Chondrocyte (in vitro differentiated cells): Measurements from ENCODE around the gene PLK3. TPM values are rescaled to one million over a fixed set of nuclear protein-coding genes. Genes with fewer than 3 reads are reported as not detected.

Experiments used
- DNase-seq: peaks from one replicate; pipeline ENCODE4 v3.0.0; 2021; ENCODE audit warnings: mixed read lengths, low spot score
- H3K27ac Mint-ChIP-seq: one replicate; pipeline ENCODE4 v1.8.0; 2021; ENCODE audit warnings: mild to moderate bottlenecking, moderate library complexity, mixed read lengths; ENCODE audit not compliant: unreplicated experiment
- H3K27me3 Mint-ChIP-seq: 2 replicates; pipeline ENCODE4 v1.8.0; 2021; ENCODE audit warnings: low read depth, mixed read lengths
- H3K36me3 Mint-ChIP-seq: 2 replicates; pipeline ENCODE4 v1.8.0; 2021; ENCODE audit warnings: low read depth, mixed read lengths
- H3K4me1 Mint-ChIP-seq: 2 replicates; pipeline ENCODE4 v1.8.0; 2021; ENCODE audit warnings: low read depth, mild to moderate bottlenecking, mixed read lengths
- H3K4me3 Mint-ChIP-seq: one replicate; pipeline ENCODE4 v1.8.0; 2021; ENCODE audit warnings: mild to moderate bottlenecking, moderate library complexity, mixed read lengths; ENCODE audit not compliant: unreplicated experiment
- H3K9me3 Mint-ChIP-seq: 2 replicates; pipeline ENCODE4 v1.8.0; 2021; ENCODE audit warnings: low read depth, mixed read lengths
- CTCF ChIP-seq: fragments of 200-600 bp; sonication (generic); IDR thresholded peaks from 2 replicates; pipeline ENCODE4 v1.5.0; 2021; ENCODE audit warnings: antibody characterized with exemption, mild to moderate bottlenecking, moderate library complexity
- total RNA-seq: library from RNA; stranded (reverse); gene quantifications from 3 replicates; pipeline ENCODE4 v1.2.1, GENCODE V29; 2021

The PLK3 gene
- total RNA-seq, 1 donor from 2014 or later = 24.2 TPM

DNA sequence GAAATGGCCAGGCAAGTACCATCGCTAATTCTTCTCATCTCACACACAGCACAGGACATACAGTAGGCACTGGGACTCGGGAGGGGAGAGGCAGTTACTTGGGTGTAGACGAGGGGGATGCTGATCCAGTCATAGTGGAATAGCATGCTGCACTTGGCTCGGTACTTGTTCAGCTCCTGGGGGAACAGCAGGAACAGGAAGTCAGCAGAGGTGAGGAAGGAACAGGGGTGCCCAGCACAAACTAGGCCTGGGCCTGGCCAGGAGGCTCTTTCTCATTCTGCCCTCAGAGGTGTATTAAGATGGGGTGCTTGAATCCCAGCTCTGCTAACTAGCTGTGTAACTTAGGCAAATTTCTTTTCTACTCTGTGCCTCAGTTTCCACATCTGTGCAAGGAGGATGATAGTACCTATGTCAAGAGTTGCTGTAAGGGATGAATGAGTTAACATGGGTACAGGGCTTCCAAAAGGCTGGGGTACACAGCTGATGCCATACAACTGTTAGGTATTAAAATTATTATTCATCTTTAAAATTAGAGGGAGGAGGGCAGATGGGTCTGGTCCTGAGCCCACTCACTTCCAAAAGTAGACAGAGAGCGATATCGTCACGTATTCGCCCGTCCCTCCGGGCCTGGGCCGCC lies 14.6 kb upstream of the PLK3 start:
- Mint-ChIP-seq H3K4me1 (peaks cover 22% of the 10 kb centered on the region), H3K36me3 (peaks cover 6% of the 10 kb centered on the region), H3K27me3 (no peaks in the 10 kb centered on the region), H3K4me3 (peak overlapping the region; percentile 40), H3K9me3 (no peaks in the 10 kb centered on the region), H3K27ac (no peak overlapping the region)
- DNase-seq = peak; percentile 55
- no peak for TF ChIP-seq CTCF

- Mint-ChIP-seq H3K4me3 (peak overlapping the region; percentile 40), H3K27me3 (no peaks in the 10 kb centered on the region), H3K27ac (no peak overlapping the region), H3K9me3 (no peaks in the 10 kb centered on the region), H3K36me3 (peaks cover 3% of the 10 kb centered on the region), H3K4me1 (peaks cover 22% of the 10 kb centered on the region)
- peak; percentile 99 for TF ChIP-seq CTCF
- DNase-seq = peak; percentile 81
These were observed 13.9 kb upstream of the PLK3 start for GRCh38 chr1:44786138-44786840.

DNA sequence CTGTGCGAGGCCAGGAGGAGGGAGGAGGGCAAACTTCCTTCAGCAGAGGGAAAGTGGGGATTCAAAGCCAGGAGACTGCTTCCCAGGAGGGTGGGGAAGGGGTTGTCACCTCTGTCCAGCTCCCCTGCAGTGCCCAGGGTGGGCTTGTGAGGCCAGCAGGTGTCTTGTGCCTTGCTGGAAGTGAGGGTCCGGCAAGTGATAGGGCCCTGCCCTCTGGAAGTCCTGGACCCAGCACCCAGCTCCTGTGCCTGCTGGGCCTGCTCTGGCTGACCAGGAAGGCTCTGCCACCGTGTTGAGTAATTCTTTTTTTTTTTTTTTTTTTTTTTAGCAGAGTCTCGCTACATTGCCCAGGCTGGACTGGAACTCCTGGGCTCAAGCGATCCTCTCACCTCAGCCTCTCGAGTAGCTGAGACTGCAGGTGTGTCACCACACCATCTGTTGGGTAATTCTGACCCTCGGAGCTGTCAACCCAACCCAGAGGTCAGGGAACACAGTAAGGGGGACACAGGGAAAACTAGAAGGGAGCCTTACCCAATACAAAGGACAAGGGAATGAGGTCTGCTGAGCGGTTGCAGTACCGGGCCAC lies 13.2 kb upstream of the PLK3 start:
- peak overlapping the region; percentile 40 for H3K4me3 Mint-ChIP-seq
- no peaks in the 10 kb centered on the region for H3K27me3 Mint-ChIP-seq
- H3K27ac Mint-ChIP-seq = no peak overlapping the region
- H3K9me3 Mint-ChIP-seq = no peaks in the 10 kb centered on the region
- TF ChIP-seq CTCF = no peak
- no peaks in the 10 kb centered on the region for H3K36me3 Mint-ChIP-seq
- peaks cover 22% of the 10 kb centered on the region for H3K4me1 Mint-ChIP-seq
- peak; percentile 53 for DNase-seq

DNA sequence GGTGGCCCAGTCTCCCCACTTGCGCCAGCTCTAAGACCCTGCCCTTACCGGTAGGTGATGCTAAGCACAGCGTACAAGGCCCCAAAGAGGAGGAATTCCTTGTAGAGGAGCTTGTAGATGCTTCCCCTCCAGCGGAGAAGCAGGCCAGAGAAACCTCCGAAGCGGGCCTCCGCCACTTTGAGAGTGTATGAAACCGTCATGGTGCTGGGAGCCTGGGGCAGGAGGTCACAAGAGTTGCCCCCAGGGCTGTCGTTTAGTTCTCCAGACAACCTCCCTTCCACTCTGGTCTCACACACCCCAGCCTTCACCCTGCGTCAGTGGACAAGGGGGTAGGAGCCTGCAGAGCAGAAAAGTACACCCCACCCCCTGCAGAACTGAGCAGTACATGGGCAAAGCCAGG lies 12.7 kb upstream of the PLK3 start:
- no peak for TF ChIP-seq CTCF
- no peak overlapping the region for H3K4me3 Mint-ChIP-seq
- no peak overlapping the region for H3K27ac Mint-ChIP-seq
- no peaks in the 10 kb centered on the region for H3K36me3 Mint-ChIP-seq
- peaks cover 22% of the 10 kb centered on the region for H3K4me1 Mint-ChIP-seq
- no peaks in the 10 kb centered on the region for H3K9me3 Mint-ChIP-seq
- H3K27me3 Mint-ChIP-seq = no peaks in the 10 kb centered on the region
- peak; percentile 52 for DNase-seq

DNA sequence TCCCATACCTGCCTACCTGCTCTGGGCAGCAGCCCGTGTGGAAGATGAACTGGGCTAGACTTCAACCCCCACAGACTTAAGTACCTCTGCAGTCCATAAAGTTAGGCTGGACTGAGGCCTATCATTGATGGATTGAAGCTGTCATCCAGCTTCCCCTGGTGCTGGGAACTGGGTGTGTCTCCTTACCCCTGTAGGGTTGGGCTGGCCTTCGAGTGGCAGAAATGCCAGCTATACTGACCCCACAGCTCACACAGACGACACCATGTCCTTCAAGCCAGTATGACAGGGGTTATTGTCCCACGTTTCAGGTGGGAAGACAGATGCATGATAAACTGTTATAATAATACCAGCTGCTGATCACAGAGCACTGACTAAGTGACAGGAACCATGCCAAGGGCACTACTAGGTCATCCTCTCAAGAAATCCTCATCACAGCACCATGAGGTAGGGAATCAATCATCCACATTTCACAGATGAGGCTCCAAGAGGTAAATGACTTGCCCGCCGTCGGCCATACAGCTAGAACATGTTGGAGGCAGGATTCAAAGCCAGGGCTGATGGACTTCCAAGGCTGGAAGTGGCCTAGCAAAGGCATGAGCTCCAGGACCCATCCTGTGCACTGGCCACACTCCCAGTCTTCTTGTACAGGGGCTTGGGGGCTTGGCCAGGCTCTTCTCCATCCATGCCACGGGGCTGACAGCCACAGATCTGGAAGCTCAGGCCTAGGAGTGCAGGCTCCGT lies 11.9 kb upstream of the PLK3 start, which contains the start of gene BEST4:
Gene BEST4, minus strand, starts transcription at position 51 of the 741 bp plus-strand sequence. CDS start 465 bp downstream, outside the sequence.
- TF ChIP-seq CTCF = no peak
- no peaks in the 10 kb centered on the region for H3K9me3 Mint-ChIP-seq
- H3K4me3 Mint-ChIP-seq = no peak within 1 kb of the TSS
- no peaks in the 10 kb centered on the region for H3K36me3 Mint-ChIP-seq
- no peaks in the 10 kb centered on the region for H3K27me3 Mint-ChIP-seq
- peaks cover 21% of the 10 kb centered on the region for H3K4me1 Mint-ChIP-seq
- H3K27ac Mint-ChIP-seq = no peak within 1 kb of the TSS
- peak; percentile 66 for DNase-seq
